Limb (tissue), 2 donors: Measurements from ENCODE around the gene TMEM8B.
A peak's percentile ranks its signal among the peaks of the same experiment; 100 is the strongest.

Experiments
- DNase-seq, 2 donors: peaks; one replicate each; pipeline ENCODE4 v3.0.0-alpha.2; 2016; ENCODE audit errors: extremely low spot score in 2 of 2

The TMEM8B gene

GRCh38 chr9:35810122-35810521, 18.9 kb upstream of the TMEM8B start:
- no peak for DNase-seq

GRCh38 chr9:35811381-35812024, 17.5 kb upstream of the TMEM8B start:
- peak in 1 of 2 donors; percentile 39 for DNase-seq

GRCh38 chr9:35812025-35812602, 16.9 kb upstream of the TMEM8B start, which contains the start of gene SPAG8:
SPAG8 (minus strand) TSS chr9:35812262; CDS start chr9:35812147, 115 bp downstream.
- peak; percentile 90 to 98 for DNase-seq

GRCh38 chr9:35813434-35814105, 15.5 kb upstream of the TMEM8B start:
- no peak for DNase-seq

GRCh38 chr9:35814106-35814840, 14.8 kb upstream of the TMEM8B start:
- DNase-seq: peak; percentile 44 to 72

- DNase-seq: peak; percentile 95 to 98
Measured at GRCh38 chr9:35814841-35815543, 14.0 kb upstream of the TMEM8B start, which contains the start of gene HINT2. HINT2 (minus strand) TSS chr9:35815042; CDS start chr9:35814979, 63 bp downstream.

GRCh38 chr9:35816708-35817107, 12.3 kb upstream of the TMEM8B start:
- DNase-seq: no peak

GRCh38 chr9:35818341-35818740, 10.7 kb upstream of the TMEM8B start:
- no peak for DNase-seq

GRCh38 chr9:35820076-35820475, 9.0 kb upstream of the TMEM8B start:
- no peak for DNase-seq

- no peak for DNase-seq
Measured at GRCh38 chr9:35822926-35823325, 6.1 kb upstream of the TMEM8B start.

GRCh38 chr9:35826071-35826701, 2.8 kb upstream of the TMEM8B start:
- peak in 1 of 2 donors; percentile 65 for DNase-seq

- DNase-seq: no peak
Measured at GRCh38 chr9:35827486-35827885, 1.5 kb upstream of the TMEM8B start.

- DNase-seq: no peak
Measured at GRCh38 chr9:35828716-35829083, 328 bp upstream of the TMEM8B start, which contains the start of gene FAM221B. FAM221B (minus strand) TSS chr9:35828732; CDS start chr9:35826161, 2,571 bp downstream.

GRCh38 chr9:35829764-35830096, 702 bp downstream of the TMEM8B start:
- no peak for DNase-seq

GRCh38 chr9:35831040-35831439, 2.0 kb downstream of the TMEM8B start:
- DNase-seq: no peak

GRCh38 chr9:35832814-35833213, 3.8 kb downstream of the TMEM8B start:
- DNase-seq: no peak

- no peak for DNase-seq
Measured at GRCh38 chr9:35834260-35835215, 5.5 kb downstream of the TMEM8B start.

GRCh38 chr9:35835216-35835632, 6.2 kb downstream of the TMEM8B start:
- no peak for DNase-seq

GRCh38 chr9:35835766-35836165, 6.7 kb downstream of the TMEM8B start:
- DNase-seq: no peak

GRCh38 chr9:35836595-35836994, 7.6 kb downstream of the TMEM8B start:
- no peak for DNase-seq
